Endothelial cell of umbilical vein (primary cell): ENCODE data around the gene RAD51B.

Experiments
- CTCF ChIP-seq, 2 donors: IDR thresholded peaks; 1 replicate in 1 of 2; 2 replicates in 1 of 2; pipeline ENCODE4 v1.5.1; 2011; ENCODE audit warnings: low read length in 2 of 2, mild to moderate bottlenecking in 2 of 2, moderate library complexity in 2 of 2, control low read depth in 1 of 2, inconsistent platforms in 1 of 2, low read depth in 1 of 2; ENCODE audit not compliant: insufficient read depth in 1 of 2; ENCODE audit errors: extremely low read depth in 1 of 2
- EZH2 ChIP-seq: IDR thresholded peaks from 2 replicates; pipeline ENCODE4 v1.6.1; 2012; ENCODE audit warnings: borderline replicate concordance, low read depth, mild to moderate bottlenecking, moderate library complexity, low read length, inconsistent platforms; ENCODE audit not compliant: severe bottlenecking
- FOS ChIP-seq: IDR thresholded peaks from 2 replicates; pipeline ENCODE4 v1.6.1; 2011; ENCODE audit warnings: mild to moderate bottlenecking, low read length, moderate library complexity, borderline replicate concordance; ENCODE audit not compliant: insufficient read depth
- GATA2 ChIP-seq: IDR thresholded peaks from 2 replicates; pipeline ENCODE4 v1.7.0; 2011; ENCODE audit warnings: low read depth, mild to moderate bottlenecking, moderate library complexity, mixed read lengths, low read length; ENCODE audit not compliant: insufficient read length, insufficient read depth
- MAX ChIP-seq: IDR thresholded peaks from 2 replicates; pipeline ENCODE4 v1.6.1; 2011; ENCODE audit not compliant: insufficient read depth, insufficient read length
- MYC ChIP-seq: IDR thresholded peaks from one replicate; pipeline ENCODE4 v1.6.1; 2011; ENCODE audit warnings: mild to moderate bottlenecking, low read depth, low read length
- POLR2A ChIP-seq: IDR thresholded peaks from 2 replicates; pipeline ENCODE4 v1.6.1; 2012; ENCODE audit warnings: low read depth, mild to moderate bottlenecking, control low read depth, low read length
- POLR2AphosphoS5 ChIP-seq: IDR thresholded peaks from 2 replicates; pipeline ENCODE4 v1.6.1; 2012; ENCODE audit warnings: low read depth, mild to moderate bottlenecking, control low read depth, low read length, moderate library complexity; ENCODE audit not compliant: insufficient read depth

GRCh38 chr14:68633131-68633991 is 813.8 kb downstream of the RAD51B start:
- TF ChIP-seq POLR2A, result no peak
- TF ChIP-seq CTCF (IDR thresholded peaks at IDR 0.05; ENCODE audit: extremely low read depth in 1 of 2, insufficient read depth in 1 of 2, low read depth in 1 of 2, low read length in 2 of 2), result no peak
- no peak for TF ChIP-seq EZH2
- no peak for TF ChIP-seq MAX
- no peak for TF ChIP-seq GATA2
- TF ChIP-seq FOS, result no peak
- TF ChIP-seq POLR2AphosphoS5, result no peak
- TF ChIP-seq MYC, result no peak
